ENCODE measurements around the gene UBAP2L. TPM values are rescaled to one million over a fixed set of nuclear protein-coding genes. Genes with fewer than 3 reads are reported as not detected.
"Not testable (repeated sequence)": the region's sequence is repeated elsewhere in the genome, so short reads cannot be mapped to it uniquely, and the experiment has no call there.

UBAP2L gene
- total RNA-seq, 2 experiments from 2014 or later, result 183 to 195 TPM

DNA sequence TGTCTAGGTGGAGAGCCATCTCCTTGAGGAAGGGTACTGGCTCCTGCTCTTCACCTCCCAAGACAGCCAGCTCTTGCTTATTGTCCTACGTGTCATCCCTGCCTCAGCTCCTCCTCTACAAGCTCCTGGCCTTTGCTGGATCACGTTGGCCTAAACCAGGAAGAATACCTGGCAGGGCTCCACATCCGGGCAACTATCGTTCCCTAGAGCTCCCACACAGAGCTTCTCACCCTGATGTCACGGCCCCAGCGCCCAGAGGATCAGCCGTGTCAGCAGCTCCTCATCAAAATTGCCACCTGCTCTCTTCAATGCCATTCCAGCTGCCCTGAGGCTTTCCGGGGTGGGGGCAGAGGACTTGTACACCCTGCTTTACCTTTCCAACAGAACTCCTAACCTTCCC lies 26.9 kb upstream of the UBAP2L start:
- Mint-ChIP-seq H3K27me3 (peaks cover 16% of the 10 kb centered on the region), H3K36me3 (ENCODE audit: low read depth) (no peaks in the 10 kb centered on the region), H3K9me3 (no peaks in the 10 kb centered on the region), H3K4me3 (no peak overlapping the region), H3K27ac (no peak overlapping the region), H3K4me1 (ENCODE audit: low read depth) (peaks cover 5% of the 10 kb centered on the region)
- ChIA-PET POLR2A (interaction anchor here (0.5 kb wide), 1 partner anchor 103 kb away, joined by 3 read pairs; no protein-coding TSS in a partner anchor), CTCF (interaction anchor here (0.7 to 1.5 kb wide), 3 partner anchors 8 to 141 kb away, joined by 3 to 5 read pairs (median 4); no protein-coding TSS in a partner anchor)
- no peak for ATAC-seq
- no peak for DNase-seq
- intact Hi-C loops (cut with micrococcal nuclease), result no loop called here
- TF ChIP-seq, protein P1, sequence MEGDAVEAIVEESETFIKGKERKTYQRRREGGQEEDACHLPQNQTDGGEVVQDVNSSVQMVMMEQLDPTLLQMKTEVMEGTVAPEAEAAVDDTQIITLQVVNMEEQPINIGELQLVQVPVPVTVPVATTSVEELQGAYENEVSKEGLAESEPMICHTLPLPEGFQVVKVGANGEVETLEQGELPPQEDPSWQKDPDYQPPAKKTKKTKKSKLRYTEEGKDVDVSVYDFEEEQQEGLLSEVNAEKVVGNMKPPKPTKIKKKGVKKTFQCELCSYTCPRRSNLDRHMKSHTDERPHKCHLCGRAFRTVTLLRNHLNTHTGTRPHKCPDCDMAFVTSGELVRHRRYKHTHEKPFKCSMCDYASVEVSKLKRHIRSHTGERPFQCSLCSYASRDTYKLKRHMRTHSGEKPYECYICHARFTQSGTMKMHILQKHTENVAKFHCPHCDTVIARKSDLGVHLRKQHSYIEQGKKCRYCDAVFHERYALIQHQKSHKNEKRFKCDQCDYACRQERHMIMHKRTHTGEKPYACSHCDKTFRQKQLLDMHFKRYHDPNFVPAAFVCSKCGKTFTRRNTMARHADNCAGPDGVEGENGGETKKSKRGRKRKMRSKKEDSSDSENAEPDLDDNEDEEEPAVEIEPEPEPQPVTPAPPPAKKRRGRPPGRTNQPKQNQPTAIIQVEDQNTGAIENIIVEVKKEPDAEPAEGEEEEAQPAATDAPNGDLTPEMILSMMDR (IDR thresholded peaks at IDR 0.05), result no peak

- H3K4me3 Mint-ChIP-seq, result no peak overlapping the region
- ATAC-seq, result peak; percentile 82
- no peaks in the 10 kb centered on the region for H3K9me3 Mint-ChIP-seq
- no peaks in the 10 kb centered on the region for H3K36me3 Mint-ChIP-seq (ENCODE audit: low read depth)
- no peaks in the 10 kb centered on the region for H3K4me1 Mint-ChIP-seq (ENCODE audit: low read depth)
- H3K27ac Mint-ChIP-seq, result no peak overlapping the region
- peaks cover 3% of the 10 kb centered on the region for H3K27me3 Mint-ChIP-seq
- DNase-seq, result peak; percentile 65
- ChIA-PET POLR2A (interaction anchor here (0.9 to 1.2 kb wide), 4 partner anchors 8 to 73 kb away, joined by 3 to 4 read pairs (median 3); no protein-coding TSS in a partner anchor), CTCF (interaction anchor here (0.6 to 3.8 kb wide), 28 partner anchors 8 to 205 kb away, joined by 3 to 38 read pairs (median 4); partner anchors contain the start of gene HAX1)
- TF ChIP-seq, protein P1 (IDR thresholded peaks at IDR 0.05), result peak; percentile 69
- intact Hi-C loops (cut with micrococcal nuclease), result loop anchor here (5.0 kb wide), 1 partner anchor 73 kb away; the partner anchor contains the start of gene HAX1
These were observed 21.8 kb upstream of the UBAP2L start for GRCh38 chr1:154198756-154199562.

GRCh38 chr1:154199563-154199879 lies 21.2 kb upstream of the UBAP2L start:
- DNase-seq (no peak), ATAC-seq (peak; percentile 13)
- intact Hi-C loops (cut with micrococcal nuclease), result loop anchor here (5.0 kb wide), 1 partner anchor 73 kb away; the partner anchor contains the start of gene HAX1
- TF ChIP-seq, protein P1 (IDR thresholded peaks at IDR 0.05), result no peak
- ChIA-PET CTCF (interaction anchor here (0.6 to 3.8 kb wide), 27 partner anchors 8 to 204 kb away, joined by 3 to 38 read pairs (median 4); partner anchors contain the start of gene HAX1), POLR2A (interaction anchor here (1.0 to 1.2 kb wide), 3 partner anchors 65 to 72 kb away, joined by 3 to 4 read pairs (median 3); no protein-coding TSS in a partner anchor)
- Mint-ChIP-seq H3K27me3 (no peaks in the 10 kb centered on the region), H3K4me3 (no peak overlapping the region), H3K9me3 (no peaks in the 10 kb centered on the region), H3K4me1 (ENCODE audit: low read depth) (no peaks in the 10 kb centered on the region), H3K27ac (no peak overlapping the region), H3K36me3 (ENCODE audit: low read depth) (no peaks in the 10 kb centered on the region)

GRCh38 chr1:154205778-154206177 lies 15.0 kb upstream of the UBAP2L start:
- H3K27ac Mint-ChIP-seq, result peak overlapping the region; percentile 72
- H3K27me3 Mint-ChIP-seq; intact Hi-C loops (cut with micrococcal nuclease); H3K9me3 Mint-ChIP-seq; H3K4me3 Mint-ChIP-seq; ATAC-seq; CTCF ChIA-PET: not testable (repeated sequence)
- POLR2A ChIA-PET, result interaction anchor here (1.9 kb wide), 1 partner anchor 66 kb away, joined by 6 read pairs; the partner anchor contains the start of gene HAX1
- peaks cover 34% of the 10 kb centered on the region for H3K4me1 Mint-ChIP-seq (ENCODE audit: low read depth)
- peaks cover 37% of the 10 kb centered on the region for H3K36me3 Mint-ChIP-seq (ENCODE audit: low read depth)
- peak; percentile 32 for DNase-seq

DNA sequence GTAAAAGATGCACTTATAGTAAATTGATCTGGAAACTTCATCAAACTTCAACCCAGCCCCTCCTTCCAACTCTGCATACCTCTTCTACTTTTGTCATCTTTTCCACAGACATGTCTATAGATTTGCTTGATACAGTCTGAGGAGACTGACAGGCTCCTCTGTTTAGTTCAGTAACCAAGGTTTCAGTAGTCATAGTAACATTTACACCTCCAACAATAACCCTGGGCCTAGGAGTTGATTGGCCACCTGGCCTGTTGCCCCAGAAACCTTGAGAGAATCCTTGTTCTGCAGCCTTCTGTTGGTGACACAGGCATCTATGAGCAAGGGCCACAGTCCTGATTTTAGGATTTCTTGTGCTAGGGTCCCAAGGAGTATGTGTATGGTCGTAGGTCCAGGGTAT lies 14.6 kb upstream of the UBAP2L start, which contains the start of gene CFAP141:
CFAP141 (minus strand) TSS at position 138 of the 400 bp plus-strand sequence; CDS start at position 112, 26 bp downstream.
- Mint-ChIP-seq H3K4me3 (no peak within 1 kb of the TSS), H3K9me3 (no peaks in the 10 kb centered on the region), H3K27ac (peak within 1 kb of the TSS; percentile 72), H3K36me3 (ENCODE audit: low read depth) (peaks cover 37% of the 10 kb centered on the region), H3K27me3 (no peaks in the 10 kb centered on the region), H3K4me1 (ENCODE audit: low read depth) (peaks cover 34% of the 10 kb centered on the region)
- TF ChIP-seq, protein P1 (IDR thresholded peaks at IDR 0.05), result no peak
- POLR2A ChIA-PET, result interaction anchor here (1.3 kb wide), 1 partner anchor 12 kb away, joined by 6 read pairs; no protein-coding TSS in a partner anchor
- DNase-seq, result peak; percentile 27
- ATAC-seq, result peak; percentile 90
- intact Hi-C loops (cut with micrococcal nuclease), result no loop called here
- CTCF ChIA-PET, result no interaction called here

Measured in activated CD8-positive, alpha-beta T cell treated with anti-CD3 and anti-CD28 coated beads for 36 hours (primary cell).